GM18858 (cell line): ENCODE measurements around the gene CACNA1H.
"Not testable (repeated sequence)": the region's sequence is repeated elsewhere in the genome, so short reads cannot be mapped to it uniquely, and the experiment has no call there.

ENCODE experiments used
- ATAC-seq: cut with Tn5 transposase; IDR thresholded peaks from one replicate; pipeline ENCODE4 v1.9.1; 2021; ENCODE audit not compliant: unreplicated experiment

Gene CACNA1H

GRCh38 chr16:1173788-1174451 is 21.0 kb downstream of the CACNA1H start:
- no peak for ATAC-seq

DNA sequence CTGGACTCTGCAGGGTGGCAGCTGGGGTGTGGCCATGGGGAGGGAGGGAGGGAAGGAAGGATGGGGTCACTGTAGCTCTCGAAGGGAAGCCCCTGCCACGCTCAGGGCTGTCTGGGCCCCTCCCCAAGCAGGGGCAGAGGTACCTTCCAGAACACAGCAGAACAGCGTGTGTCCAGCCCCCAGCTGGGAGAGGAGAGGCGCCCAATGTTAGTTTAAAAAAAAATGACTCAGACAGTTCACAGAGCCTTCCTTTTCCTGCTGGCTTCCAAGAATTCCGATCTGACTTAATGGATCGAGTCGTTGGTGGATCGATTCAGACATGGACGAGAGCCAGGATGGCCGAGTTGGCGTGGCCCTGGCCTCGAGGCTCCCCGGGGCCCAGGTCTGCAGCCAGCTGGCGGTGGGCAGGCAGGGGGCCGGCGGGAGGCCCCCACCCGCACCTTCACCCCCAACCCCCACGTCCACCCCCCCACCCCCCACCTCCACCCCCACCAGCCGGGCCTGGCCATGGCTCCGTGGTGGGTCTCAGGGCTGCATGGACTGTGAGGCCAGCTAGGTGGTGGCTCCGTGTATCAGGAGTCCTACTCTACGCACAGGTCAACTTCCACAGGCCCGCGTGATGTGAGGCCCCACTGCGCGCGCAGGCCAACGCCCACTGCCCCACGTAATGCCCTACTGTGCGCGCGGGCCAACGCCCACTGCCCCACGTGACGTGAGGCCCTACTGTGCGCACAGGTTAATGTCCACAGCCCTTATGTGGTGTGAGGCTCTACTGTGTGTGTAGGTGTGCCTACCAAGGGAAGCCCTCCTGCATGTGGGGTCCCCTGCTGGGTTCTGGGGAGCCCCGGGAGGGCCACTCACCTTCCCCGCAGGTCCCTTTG is 21.8 kb downstream of the CACNA1H start:
- no peak for ATAC-seq

DNA sequence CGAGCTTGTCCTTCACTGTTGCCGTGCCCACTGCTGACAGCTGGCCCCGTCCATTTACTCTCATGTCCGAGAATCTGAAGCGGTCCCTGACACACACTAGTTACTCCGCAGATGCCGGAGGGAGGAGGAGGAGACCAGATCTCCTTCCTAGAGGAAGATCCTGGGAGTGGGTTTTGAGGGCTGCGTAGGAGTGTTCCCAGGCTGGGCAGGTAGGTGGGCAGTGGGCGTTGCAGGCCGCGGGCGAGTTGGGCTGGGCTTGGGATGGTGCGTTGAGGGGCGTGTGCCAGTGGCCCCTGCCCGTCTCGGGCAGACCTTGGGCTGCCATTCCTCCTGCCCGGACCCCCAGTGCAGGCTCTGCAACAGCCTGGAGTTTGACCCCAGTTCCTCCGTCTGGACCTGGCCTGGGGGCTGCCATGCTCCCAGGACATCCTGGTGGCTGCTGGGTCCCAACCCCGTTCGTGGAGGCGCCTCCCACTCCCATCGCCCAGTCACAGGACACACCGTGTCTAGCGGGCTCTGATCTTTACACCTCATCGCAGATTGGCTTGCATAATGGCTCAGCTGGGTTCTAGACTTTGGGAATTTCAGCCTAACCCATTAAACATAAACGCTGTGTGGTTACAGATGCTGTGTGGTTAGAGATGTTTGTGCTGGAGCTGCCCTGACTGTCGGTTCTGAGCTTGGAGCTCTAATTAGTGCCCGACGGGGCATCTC is 22.8 kb downstream of the CACNA1H start:
- ATAC-seq = no peak

DNA sequence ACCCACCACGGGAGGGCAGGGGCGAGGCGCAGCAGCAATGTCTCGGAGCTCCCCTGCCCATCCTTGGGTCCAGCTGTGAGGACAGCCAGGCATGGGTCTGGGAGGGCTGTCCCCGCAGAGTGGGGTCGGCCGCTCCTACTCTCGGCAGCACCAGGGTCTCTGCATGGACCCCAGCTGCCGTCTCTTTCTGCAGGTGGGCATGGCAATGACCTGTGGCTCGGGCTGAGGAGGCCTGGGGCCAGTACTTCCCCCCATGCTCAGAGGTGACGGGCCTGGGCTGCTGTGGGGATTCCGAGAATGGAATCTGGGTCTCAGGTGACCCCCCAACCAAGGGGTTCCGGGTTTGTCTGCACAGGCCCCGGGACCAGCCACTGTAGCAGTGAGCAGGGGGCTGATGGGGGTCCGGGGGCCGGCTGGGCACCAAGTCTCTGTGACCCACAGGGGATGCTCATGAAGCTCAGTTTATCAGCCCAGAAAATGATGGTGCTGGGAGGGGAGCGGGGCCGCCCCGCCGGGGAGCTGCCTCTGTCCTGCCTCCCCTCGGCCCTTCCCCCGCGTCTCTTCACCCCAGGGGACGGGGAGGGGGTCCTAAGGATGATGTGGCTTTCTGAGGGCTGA is 23.5 kb downstream of the CACNA1H start:
- ATAC-seq = no peak

- ATAC-seq = no peak
These were observed 24.1 kb downstream of the CACNA1H start for GRCh38 chr16:1177053-1177452.

DNA sequence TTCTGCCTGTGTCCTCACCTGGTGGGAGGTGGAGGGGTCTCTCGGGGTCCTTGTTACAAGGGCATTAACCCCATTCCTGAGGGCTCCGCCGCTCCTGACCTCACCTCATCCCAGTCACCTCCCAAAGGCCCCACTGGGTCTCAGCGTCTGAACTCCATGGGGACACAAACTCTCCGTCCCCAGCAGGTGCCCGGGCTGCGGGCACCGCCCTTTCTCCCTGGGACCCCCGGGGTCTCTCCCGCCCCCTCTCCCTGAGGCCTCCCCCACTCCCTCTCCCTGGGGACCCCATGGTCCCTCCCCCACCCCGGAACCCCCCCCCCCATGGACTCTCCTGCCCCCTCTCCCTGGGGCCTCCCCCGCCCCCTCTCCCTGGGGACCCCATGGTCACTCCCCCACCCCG is 24.8 kb downstream of the CACNA1H start:
- no peak for ATAC-seq

GRCh38 chr16:1178295-1178910 is 25.5 kb downstream of the CACNA1H start:
- no peak for ATAC-seq

- no peak for ATAC-seq
These were observed 27.9 kb downstream of the CACNA1H start for GRCh38 chr16:1180549-1181403.

- ATAC-seq = no peak
These were observed 28.8 kb downstream of the CACNA1H start for GRCh38 chr16:1181404-1182315.

- no peak for ATAC-seq
These were observed 29.4 kb downstream of the CACNA1H start for GRCh38 chr16:1182316-1182671.

DNA sequence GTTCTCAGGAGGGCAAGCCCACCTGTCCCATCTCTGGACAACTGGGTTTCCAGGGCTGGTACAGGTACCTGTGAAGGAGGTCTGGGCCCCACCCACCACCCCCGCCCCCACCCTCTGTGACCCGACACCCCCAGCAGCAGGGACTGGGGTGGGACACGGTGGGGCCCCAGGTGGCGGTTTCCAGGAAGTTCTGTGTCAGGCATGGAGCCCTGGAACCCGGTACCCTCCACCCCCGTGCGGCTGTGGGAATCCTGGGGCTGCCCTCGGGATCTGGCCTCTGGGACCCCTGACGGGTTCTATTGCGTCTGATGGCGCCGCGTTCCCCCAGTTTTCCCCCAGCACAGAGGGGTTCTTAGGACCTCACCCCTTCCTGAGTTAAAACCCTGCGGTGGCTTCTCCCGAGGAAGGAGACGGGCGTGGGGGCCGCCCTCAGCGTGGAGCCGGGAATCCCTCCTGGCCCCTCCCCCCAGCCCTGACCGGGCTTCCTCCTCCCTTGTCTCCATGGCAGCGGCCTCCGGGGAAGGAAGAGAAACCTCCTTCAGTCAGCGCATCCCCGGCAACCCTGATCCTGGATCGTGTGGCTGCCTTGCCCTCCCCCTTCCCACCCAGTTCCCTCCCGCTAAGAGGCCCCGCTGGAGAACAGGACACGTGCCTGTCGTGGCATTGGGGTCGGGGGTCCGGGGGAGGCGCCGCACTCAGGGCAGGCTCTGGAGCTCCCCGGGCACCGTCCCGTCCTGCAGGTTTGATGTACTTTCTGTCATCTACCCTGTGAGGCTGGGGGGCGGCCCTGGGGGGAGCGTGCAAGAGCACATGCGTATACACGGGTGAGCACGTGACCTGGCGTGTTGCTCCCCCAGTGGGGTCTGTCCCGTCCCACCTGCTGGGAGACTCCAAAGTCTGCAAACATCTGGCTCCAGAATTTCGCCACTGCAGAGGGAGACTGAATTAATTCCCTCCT is 30.3 kb downstream of the CACNA1H start:
- no peak for ATAC-seq

DNA sequence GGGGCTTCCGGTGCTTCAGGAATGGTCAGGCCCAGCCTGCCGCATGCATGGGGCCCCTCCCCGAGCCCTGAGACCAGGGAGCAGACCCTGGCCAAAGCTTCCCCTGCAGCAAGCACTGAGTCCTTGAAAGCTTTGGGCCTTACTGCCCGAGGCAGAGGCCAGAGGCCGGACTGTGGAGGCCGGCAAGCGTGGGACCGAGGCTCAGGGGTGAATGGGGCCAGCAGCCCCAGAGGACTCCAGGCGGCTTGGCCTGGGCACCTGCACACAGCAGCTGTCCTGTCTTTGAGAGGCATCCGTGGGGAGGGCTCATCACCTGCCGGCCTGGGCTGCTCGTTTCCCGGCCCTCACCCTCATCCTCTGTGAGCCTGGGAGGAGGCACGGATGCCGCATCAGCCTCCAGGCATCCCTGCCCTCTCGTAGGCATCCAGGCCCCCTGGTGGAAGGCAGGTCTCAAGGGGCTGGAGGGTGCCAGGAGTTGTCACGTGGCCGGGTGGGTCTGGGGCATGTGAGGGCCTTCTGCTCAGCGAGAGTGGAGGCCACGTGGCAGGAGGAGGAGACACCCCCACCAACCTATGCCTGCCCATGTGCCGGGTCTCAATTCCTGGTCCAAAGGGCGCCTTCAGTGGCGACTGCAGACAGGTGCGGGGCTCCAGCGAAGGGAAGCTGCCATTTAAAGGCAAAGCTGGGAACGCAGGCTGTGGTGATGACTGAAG is 31.4 kb downstream of the CACNA1H start:
- ATAC-seq = no peak

DNA sequence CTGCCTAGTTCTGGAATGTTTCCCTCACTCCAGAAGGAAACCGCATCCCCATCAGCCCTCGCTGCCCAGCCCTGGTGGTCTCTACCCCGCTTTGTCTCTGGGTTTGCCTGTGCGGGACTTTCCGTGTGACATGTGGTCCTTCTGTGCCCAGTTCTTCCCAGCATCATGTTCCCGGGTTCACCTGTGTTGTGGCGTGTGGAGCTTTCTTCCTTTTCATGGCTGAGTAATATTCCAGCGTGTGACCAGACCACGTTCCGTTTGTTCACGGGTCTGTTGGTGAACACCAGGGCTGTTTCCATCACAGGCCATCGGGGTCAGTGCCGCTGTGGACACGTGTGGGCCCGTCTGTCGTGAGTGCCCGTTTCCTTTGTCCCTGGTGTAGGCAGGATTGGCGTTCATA is 32.1 kb downstream of the CACNA1H start:
- ATAC-seq = no peak

GRCh38 chr16:1185460-1186207 is 32.7 kb downstream of the CACNA1H start:
- not testable (repeated sequence) for ATAC-seq

GRCh38 chr16:1188432-1189189 is 35.7 kb downstream of the CACNA1H start:
- ATAC-seq = no peak

DNA sequence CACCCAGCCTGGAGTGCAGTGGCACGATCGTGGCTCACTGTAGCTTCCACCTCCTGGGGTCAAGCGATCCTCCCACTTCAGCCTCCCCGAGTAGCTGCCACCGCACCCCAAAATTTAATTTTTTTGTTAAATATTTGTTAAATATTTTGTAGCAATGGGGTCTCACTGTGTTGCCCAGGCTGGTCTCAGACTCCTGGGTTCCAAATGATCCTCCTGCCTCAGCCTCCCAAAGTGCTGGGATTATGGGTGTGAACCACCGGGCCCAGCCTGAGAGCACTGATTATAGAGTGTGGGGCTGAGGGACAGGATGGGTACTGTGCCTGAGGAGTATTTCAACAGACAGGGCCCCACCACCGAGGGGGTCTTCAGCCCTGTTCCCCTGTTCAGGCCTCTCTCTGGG is 36.5 kb downstream of the CACNA1H start:
- no peak for ATAC-seq
